WI38 (cell line): ENCODE measurements around the gene PDE11A.

Experiments used
- H3K4me3 ChIP-seq: 2 replicates; pipeline ENCODE4 v1.5.1; 2011; ENCODE audit warnings: low read depth, mild to moderate bottlenecking, control low read depth, low read length
- TF ChIP-seq, protein P1 (sequence below): IDR thresholded peaks from 2 replicates; pipeline ENCODE4 v1.5.1; 2012; ENCODE audit warnings: low read depth, mild to moderate bottlenecking, control low read depth, low read length

Gene PDE11A

DNA sequence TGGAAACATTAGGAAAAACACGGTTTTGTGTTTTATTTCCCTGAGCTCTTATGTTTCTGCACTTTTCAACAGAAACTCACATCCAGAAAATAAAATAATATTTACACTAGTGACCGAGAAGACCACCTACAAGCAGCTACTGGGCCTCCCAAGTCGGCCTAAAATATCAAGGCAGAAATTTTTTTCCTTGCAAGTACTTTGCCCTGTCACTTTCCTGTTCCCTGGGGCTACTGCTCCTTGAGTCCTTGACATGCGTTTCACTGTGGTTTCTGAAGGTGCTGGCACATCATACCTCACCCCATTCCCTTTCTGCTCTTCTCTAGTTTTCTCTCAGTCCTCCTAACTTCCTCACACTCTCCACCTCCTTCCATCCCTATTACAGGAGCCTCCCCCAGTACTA lies 400.9 kb downstream of the PDE11A start:
- TF ChIP-seq, protein P1, sequence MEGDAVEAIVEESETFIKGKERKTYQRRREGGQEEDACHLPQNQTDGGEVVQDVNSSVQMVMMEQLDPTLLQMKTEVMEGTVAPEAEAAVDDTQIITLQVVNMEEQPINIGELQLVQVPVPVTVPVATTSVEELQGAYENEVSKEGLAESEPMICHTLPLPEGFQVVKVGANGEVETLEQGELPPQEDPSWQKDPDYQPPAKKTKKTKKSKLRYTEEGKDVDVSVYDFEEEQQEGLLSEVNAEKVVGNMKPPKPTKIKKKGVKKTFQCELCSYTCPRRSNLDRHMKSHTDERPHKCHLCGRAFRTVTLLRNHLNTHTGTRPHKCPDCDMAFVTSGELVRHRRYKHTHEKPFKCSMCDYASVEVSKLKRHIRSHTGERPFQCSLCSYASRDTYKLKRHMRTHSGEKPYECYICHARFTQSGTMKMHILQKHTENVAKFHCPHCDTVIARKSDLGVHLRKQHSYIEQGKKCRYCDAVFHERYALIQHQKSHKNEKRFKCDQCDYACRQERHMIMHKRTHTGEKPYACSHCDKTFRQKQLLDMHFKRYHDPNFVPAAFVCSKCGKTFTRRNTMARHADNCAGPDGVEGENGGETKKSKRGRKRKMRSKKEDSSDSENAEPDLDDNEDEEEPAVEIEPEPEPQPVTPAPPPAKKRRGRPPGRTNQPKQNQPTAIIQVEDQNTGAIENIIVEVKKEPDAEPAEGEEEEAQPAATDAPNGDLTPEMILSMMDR: no peak
- no peak overlapping the region for H3K4me3 ChIP-seq

DNA sequence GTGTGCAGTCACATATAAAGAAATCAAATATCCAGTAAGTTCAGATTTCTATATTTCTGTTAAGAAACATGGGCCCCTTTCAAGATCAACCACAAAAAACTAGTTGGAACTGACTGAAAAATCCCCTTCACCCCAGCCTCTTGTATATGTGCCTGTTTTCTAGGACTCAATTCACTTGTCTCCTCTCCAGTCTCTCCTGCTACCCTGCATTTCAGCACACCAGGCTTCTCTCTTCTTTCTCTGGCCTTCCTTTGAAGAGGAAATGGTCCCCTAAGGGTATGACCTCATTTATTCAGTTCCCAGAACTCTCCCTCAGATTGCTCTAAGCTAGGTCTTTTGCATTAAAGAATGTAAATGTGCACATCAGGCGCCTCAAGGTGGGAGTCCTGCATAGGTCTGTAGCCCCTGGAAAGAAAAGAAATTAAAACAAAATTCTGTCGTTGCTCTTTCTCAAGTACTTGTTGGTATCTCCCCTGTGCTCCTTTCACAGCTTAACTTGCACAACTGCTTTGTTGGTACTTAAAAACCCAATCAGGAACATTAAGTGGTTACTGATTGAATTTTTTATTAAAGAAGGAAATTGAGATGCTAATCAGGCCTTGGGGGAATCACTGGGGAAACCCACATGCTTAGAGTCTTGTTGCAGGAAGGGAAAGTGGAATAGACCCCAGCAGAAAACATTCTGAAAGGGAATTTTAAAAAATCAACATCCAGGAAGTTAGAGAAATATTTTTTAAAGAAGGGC lies 401.6 kb downstream of the PDE11A start:
- H3K4me3 ChIP-seq: no peak overlapping the region
- TF ChIP-seq, protein P1: no peak

DNA sequence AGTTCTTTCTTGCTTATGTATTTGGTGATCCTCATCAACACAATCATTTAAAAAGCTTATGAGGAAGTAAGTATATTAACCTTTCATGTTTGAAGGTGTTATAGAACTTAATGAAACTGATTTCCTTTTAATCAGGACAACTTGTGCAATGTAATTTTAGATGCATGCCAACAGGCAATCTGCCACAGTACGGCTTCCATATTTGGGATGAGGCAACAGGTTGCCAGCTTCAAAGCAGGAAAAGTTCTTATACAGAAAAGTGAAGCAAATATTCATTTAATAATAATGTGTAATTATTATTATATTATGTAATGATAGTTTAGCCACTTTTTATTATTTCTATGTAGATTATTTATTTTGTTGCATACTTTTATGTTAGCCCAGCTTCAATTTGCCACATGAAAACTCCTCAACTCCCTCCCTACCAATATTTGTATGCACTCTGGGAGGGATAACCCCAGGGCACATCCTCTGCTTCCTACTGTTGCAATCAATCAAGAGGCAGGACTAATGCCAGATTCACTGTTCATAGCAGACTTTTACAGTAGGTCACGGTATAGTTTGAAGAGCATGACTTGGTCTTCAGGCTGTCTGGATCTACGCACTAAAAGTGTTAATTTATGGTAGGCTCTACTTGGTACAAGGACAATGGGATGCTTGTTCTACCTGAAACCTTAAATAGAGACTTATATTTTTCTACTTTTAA lies 402.8 kb downstream of the PDE11A start:
- H3K4me3 ChIP-seq: no peak overlapping the region
- TF ChIP-seq, protein P1: no peak

DNA sequence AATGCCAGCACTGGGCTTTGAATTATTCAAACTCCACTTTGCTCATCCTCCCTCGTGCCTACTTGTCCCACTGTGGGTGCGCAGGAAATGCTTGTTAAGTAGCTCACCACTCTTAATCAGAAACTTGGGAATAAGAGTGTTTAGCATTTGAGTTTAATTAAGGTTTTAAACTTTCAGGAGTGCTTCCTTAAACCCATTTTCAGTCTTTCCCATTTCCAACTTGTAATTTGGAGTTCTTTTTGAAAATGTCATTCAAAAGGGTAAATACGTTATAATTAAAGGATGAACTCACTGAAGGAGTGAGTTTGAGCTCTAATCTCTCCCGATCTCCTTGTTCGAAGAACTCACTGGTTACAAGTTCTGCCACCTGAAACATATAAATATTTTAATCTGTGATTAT lies 403.4 kb downstream of the PDE11A start:
- TF ChIP-seq, protein P1: no peak
- H3K4me3 ChIP-seq: no peak overlapping the region

DNA sequence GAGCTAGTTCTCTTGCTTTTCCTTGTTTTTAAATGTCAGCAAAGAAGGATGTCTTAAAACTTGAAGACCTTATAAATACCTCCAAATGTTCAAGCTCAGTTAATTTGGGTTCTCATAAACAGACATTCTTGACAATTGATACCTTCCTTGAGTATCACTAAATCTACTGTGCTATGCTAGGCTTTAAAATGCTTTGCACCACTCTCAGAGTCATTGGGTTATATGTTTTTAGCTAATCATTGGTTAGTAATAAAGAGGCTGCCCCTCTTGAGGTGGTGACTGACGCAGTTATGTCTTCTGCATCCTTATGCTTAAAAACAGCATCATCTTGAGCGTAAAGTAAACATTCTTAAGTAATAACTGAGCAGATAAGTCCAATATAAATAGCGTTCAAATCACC lies 404.0 kb downstream of the PDE11A start:
- TF ChIP-seq, protein P1: no peak

DNA sequence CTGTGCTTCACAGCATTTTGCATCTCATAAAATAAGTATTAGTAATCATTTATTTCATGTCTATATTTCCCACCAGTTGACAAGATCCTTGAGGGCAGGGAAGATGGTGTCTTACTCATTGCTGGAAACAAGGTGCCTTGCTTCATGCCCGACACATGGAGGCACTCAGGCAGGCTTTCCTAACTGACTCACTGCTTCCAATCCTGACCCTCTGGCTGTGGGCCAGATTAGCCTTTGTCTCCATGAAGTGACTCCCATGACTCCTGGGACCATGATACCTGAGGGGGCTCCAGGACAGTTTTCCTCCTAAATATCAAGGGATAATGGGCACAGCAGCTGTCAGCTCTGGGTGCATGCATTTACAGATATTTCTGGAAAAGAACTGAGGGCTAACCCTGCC lies 405.0 kb downstream of the PDE11A start:
- TF ChIP-seq, protein P1: no peak
- no peak overlapping the region for H3K4me3 ChIP-seq

More for the DNA sequence above, 404.0 kb downstream of the PDE11A start:
- H3K4me3 ChIP-seq: no peak overlapping the region

DNA sequence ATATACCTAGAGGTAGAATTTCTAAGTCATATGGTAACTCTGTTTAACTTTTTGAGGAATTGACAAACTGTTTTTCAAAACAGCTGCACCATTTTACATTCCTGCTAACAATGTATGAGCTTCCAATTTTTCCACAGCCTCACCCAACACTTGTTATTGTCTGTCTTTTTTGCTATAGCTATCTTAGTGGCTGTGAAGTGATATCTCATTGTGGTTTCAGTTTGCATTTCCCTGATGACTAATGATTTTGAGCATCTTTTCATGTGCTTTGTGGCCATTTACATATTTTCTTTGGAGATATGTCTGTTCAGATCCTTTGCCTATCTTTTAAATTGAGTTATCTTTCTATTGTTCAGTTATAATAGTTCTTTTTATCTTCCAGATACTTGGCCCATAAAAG lies 406.2 kb downstream of the PDE11A start:
- no peak overlapping the region for H3K4me3 ChIP-seq
- TF ChIP-seq, protein P1: no peak
